Endothelial cell of umbilical vein (primary cell): ENCODE results near the gene RAP1GAP2. TPM values are rescaled to one million over a fixed set of nuclear protein-coding genes. Genes with fewer than 3 reads are reported as not detected.

ENCODE experiments used
- BruUV-seq: library from RNA; stranded (reverse); fragments of 400-500 nt; replicated peaks from 2 replicates; lab custom pipeline; 2021; lab: Mats Ljungman, UMichigan
- CTCF ChIA-PET: fragments of 300-600, 350-600 bp; sonication (Branson Sonifier 250); formaldehyde crosslinking; loops from one replicate; lab custom pipeline; 2021; ENCODE audit warnings: antibody characterized with exemption, inconsistent platforms; lab: Charles Lee
- POLR2A ChIA-PET: fragments of 300-600, 350-600 bp; sonication (Branson Sonifier 250); formaldehyde crosslinking; loops from one replicate; lab custom pipeline; 2021; ENCODE audit warnings: antibody characterized with exemption, inconsistent platforms; lab: Charles Lee
- DNase-seq: peaks from one replicate; pipeline ENCODE4 v3.0.0-alpha.2; 2011; ENCODE audit warnings: low read depth, low spot score
- FAIRE-seq: peaks from 2 replicates; lab custom pipeline; 2011; peaks lifted over from hg19 to GRCh38; lab: Jason Lieb, UNC
- H2AFZ ChIP-seq: 2 replicates; pipeline ENCODE4 v1.6.0; 2012; ENCODE audit warnings: low read depth, low read length, control low read depth, inconsistent platforms
- H3K27ac ChIP-seq: 2 replicates; pipeline ENCODE4 v1.5.1; 2011; ENCODE audit warnings: low read depth, mild to moderate bottlenecking, control low read depth, low read length, moderate library complexity; ENCODE audit not compliant: insufficient read depth
- H3K27me3 ChIP-seq, 2 experiments: 2 replicates each; pipeline versions ENCODE4 v1.6.0 to v1.6.1; 2011; ENCODE audit warnings: low read length in 2 of 2, mixed read lengths in 1 of 2; ENCODE audit not compliant: control insufficient read depth in 2 of 2, insufficient read depth in 2 of 2
- H3K36me3 ChIP-seq, 2 experiments: 2 replicates in 1 of 2; 3 replicates in 1 of 2; pipeline ENCODE4 v1.5.1; 2011; ENCODE audit warnings: low read length in 2 of 2, mild to moderate bottlenecking in 1 of 2, moderate library complexity in 1 of 2; ENCODE audit not compliant: control insufficient read depth in 2 of 2, insufficient read depth in 2 of 2; ENCODE audit errors: extremely low read depth in 1 of 2
- H3K4me1 ChIP-seq: 3 replicates; pipeline ENCODE4 v1.5.1; 2011; ENCODE audit warnings: mild to moderate bottlenecking, low read length; ENCODE audit not compliant: control insufficient read depth, insufficient read depth; ENCODE audit errors: extremely low read depth
- H3K4me2 ChIP-seq: 2 replicates; pipeline ENCODE4 v1.6.1; 2011; ENCODE audit warnings: low read length, control low read depth, mixed read lengths; ENCODE audit not compliant: insufficient read depth
- H3K4me3 ChIP-seq, 3 experiments: fragments of 200-600 bp in 1 of 3; sonication (generic), shearing (Covaris generic) in 1 of 3; replicated peaks in 1 of 3; 2 replicates each; pipeline ENCODE4 v1.5.1; 2011 to 2016; ENCODE audit warnings: control low read depth in 3 of 3, low read length in 3 of 3, mild to moderate bottlenecking in 2 of 3, inconsistent platforms in 1 of 3, low read depth in 1 of 3, moderate library complexity in 1 of 3; ENCODE audit not compliant: insufficient read depth in 1 of 3
- H3K79me2 ChIP-seq: 2 replicates; pipeline ENCODE4 v1.6.0; 2012; ENCODE audit warnings: low read length, inconsistent platforms; ENCODE audit not compliant: control insufficient read depth, insufficient read depth
- H3K9ac ChIP-seq: replicated peaks from 2 replicates; pipeline ENCODE3; 2011; ENCODE audit warnings: low read length, control low read depth; ENCODE audit not compliant: insufficient read depth; ENCODE audit errors: extremely low read depth
- H3K9me1 ChIP-seq: replicated peaks from 3 replicates; pipeline ENCODE4 v1.6.0; 2011; ENCODE audit warnings: mild to moderate bottlenecking, low read length; ENCODE audit not compliant: control insufficient read depth, insufficient read depth; ENCODE audit errors: extremely low read depth
- H3K9me3 ChIP-seq: replicated peaks from 2 replicates; pipeline ENCODE4 v1.5.1; 2012; ENCODE audit warnings: low read length, inconsistent platforms; ENCODE audit not compliant: control insufficient read depth, insufficient read depth
- H4K20me1 ChIP-seq: replicated peaks from 2 replicates; pipeline ENCODE3; 2011; ENCODE audit warnings: mild to moderate bottlenecking, low read length; ENCODE audit not compliant: control insufficient read depth, insufficient read depth; ENCODE audit errors: extremely low read depth
- EZH2 ChIP-seq: IDR thresholded peaks from 2 replicates; pipeline ENCODE4 v1.6.1; 2012; ENCODE audit warnings: borderline replicate concordance, low read depth, mild to moderate bottlenecking, moderate library complexity, low read length, inconsistent platforms; ENCODE audit not compliant: severe bottlenecking
- FOS ChIP-seq: IDR thresholded peaks from 2 replicates; pipeline ENCODE4 v1.6.1; 2011; ENCODE audit warnings: mild to moderate bottlenecking, low read length, moderate library complexity, borderline replicate concordance; ENCODE audit not compliant: insufficient read depth
- GATA2 ChIP-seq: IDR thresholded peaks from 2 replicates; pipeline ENCODE4 v1.7.0; 2011; ENCODE audit warnings: low read depth, mild to moderate bottlenecking, moderate library complexity, mixed read lengths, low read length; ENCODE audit not compliant: insufficient read length, insufficient read depth
- JUN ChIP-seq: IDR thresholded peaks from 2 replicates; pipeline ENCODE4 v1.6.1; 2011; ENCODE audit warnings: borderline replicate concordance, low read depth; ENCODE audit not compliant: insufficient read length, insufficient read depth
- MYC ChIP-seq: IDR thresholded peaks from one replicate; pipeline ENCODE4 v1.6.1; 2011; ENCODE audit warnings: mild to moderate bottlenecking, low read depth, low read length
- POLR2AphosphoS5 ChIP-seq: IDR thresholded peaks from 2 replicates; pipeline ENCODE4 v1.6.1; 2012; ENCODE audit warnings: low read depth, mild to moderate bottlenecking, control low read depth, low read length, moderate library complexity; ENCODE audit not compliant: insufficient read depth
- dilution Hi-C: fragments of 300-500 bp; cut with MboI; formaldehyde crosslinking; loops from one replicate; pipeline ENCODE4 v1.15.0; 2019; ENCODE audit warnings: low sequenced_read_pairs; ENCODE audit not compliant: extremely low pct_ligation_motif_present
- intact Hi-C: fragments of 100-400 bp; cut with micrococcal nuclease; formaldehyde crosslinking; loops from one replicate; pipeline ENCODE4 v1.10.0; 2022
- polyA plus RNA-seq, 4 experiments: library from polyadenylated mRNA; depleted of rRNA in 3 of 4; stranded (reverse) in 3 of 4; unstranded in 1 of 4; fragments of >200 nt; gene quantifications; 2 replicates each; pipeline versions ENCODE4 v1.2.1 to v1.2.3, GENCODE V29; 2011 to 2012; ENCODE audit warnings: missing spikeins in 1 of 4
- total RNA-seq: library from RNA; stranded (reverse); gene quantifications from 2 replicates; pipeline ENCODE4 v1.2.3, GENCODE V29; 2021
- TF ChIP-seq, protein P1 (sequence below), 2 donors: IDR thresholded peaks; 1 replicate in 1 of 2; 2 replicates in 1 of 2; pipeline ENCODE4 v1.5.1; 2011; ENCODE audit warnings: low read length in 2 of 2, mild to moderate bottlenecking in 2 of 2, moderate library complexity in 2 of 2, control low read depth in 1 of 2, inconsistent platforms in 1 of 2, low read depth in 1 of 2; ENCODE audit not compliant: insufficient read depth in 1 of 2; ENCODE audit errors: extremely low read depth in 1 of 2
- TF ChIP-seq, protein P2 (sequence below): IDR thresholded peaks from 2 replicates; pipeline ENCODE4 v1.6.1; 2011; ENCODE audit not compliant: insufficient read depth, insufficient read length

RAP1GAP2 gene
- total and polyA plus RNA-seq, 2 donors (not counting 3 experiments of a cell fraction or from before 2014, with no cell fraction given), result 1.4 to 3.6 TPM

DNA sequence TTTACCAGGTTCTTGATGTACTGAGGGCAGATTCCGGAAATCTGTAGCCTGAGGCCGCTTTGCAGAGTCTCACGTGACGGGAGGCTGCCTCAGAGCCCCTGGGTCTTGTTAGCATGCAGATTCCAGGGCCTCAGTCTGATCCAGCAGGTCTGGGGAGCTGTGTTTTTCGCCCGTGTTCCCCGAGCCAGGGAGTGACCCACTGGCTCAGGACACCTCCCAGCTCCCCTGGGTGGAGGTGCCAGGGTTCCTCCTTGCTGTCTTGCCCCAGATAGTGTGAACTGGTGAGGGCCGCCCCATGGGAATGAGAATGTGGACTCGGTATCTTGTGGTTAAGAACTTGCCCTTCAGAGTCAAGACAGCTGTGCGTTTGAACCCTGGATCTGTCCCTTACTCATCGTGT is 168.6 kb downstream of the RAP1GAP2 start:
- intact Hi-C loops, result no loop called here
- no peak overlapping the region for H2AFZ ChIP-seq
- no peaks in the 10 kb centered on the region for H4K20me1 ChIP-seq
- H3K27ac ChIP-seq, result no peak overlapping the region
- no TSS peak for BruUV-seq
- peaks cover 6% of the 10 kb centered on the region for H3K4me1 ChIP-seq
- TF ChIP-seq POLR2AphosphoS5 (no peak), MYC (no peak), GATA2 (no peak), JUN (no peak), FOS (no peak), EZH2 (no peak)
- TF ChIP-seq, protein P1, sequence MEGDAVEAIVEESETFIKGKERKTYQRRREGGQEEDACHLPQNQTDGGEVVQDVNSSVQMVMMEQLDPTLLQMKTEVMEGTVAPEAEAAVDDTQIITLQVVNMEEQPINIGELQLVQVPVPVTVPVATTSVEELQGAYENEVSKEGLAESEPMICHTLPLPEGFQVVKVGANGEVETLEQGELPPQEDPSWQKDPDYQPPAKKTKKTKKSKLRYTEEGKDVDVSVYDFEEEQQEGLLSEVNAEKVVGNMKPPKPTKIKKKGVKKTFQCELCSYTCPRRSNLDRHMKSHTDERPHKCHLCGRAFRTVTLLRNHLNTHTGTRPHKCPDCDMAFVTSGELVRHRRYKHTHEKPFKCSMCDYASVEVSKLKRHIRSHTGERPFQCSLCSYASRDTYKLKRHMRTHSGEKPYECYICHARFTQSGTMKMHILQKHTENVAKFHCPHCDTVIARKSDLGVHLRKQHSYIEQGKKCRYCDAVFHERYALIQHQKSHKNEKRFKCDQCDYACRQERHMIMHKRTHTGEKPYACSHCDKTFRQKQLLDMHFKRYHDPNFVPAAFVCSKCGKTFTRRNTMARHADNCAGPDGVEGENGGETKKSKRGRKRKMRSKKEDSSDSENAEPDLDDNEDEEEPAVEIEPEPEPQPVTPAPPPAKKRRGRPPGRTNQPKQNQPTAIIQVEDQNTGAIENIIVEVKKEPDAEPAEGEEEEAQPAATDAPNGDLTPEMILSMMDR (IDR thresholded peaks at IDR 0.05; ENCODE audit: extremely low read depth in 1 of 2, insufficient read depth in 1 of 2, low read depth in 1 of 2, low read length in 2 of 2), result no peak
- TF ChIP-seq, protein P2, sequence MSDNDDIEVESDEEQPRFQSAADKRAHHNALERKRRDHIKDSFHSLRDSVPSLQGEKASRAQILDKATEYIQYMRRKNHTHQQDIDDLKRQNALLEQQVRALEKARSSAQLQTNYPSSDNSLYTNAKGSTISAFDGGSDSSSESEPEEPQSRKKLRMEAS, result no peak
- H3K79me2 ChIP-seq, result no peaks in the 10 kb centered on the region
- DNase-seq, result no peak
- H3K9me3 ChIP-seq, result no peaks in the 10 kb centered on the region
- POLR2A ChIA-PET, result no interaction called here
- H3K36me3 ChIP-seq, result no peaks in the 10 kb centered on the region
- CTCF ChIA-PET, result no interaction called here
- no peaks in the 10 kb centered on the region for H3K9me1 ChIP-seq
- H3K27me3 ChIP-seq, result peaks cover 2 to 9% of the 10 kb centered on the region in 2 experiments
- H3K9ac ChIP-seq, result no peak overlapping the region
- dilution Hi-C loops, result no loop called here
- FAIRE-seq, result no peak
- H3K4me3 ChIP-seq, result no peak overlapping the region
- no peak overlapping the region for H3K4me2 ChIP-seq
